H1 (cell line): ENCODE measurements around the gene COQ2. TPM values are rescaled to one million over a fixed set of nuclear protein-coding genes. Genes with fewer than 3 reads are reported as not detected.
"Not testable (repeated sequence)": the region's sequence is repeated elsewhere in the genome, so short reads cannot be mapped to it uniquely, and the experiment has no call there.

ENCODE experiments used
- CTCF ChIA-PET: fragments of 300-600 bp; sonication (Branson Sonifier 250); formaldehyde crosslinking; loops from one replicate; lab custom pipeline; 2021; ENCODE audit not compliant: partially characterized antibody; lab: Charles Lee
- POLR2A ChIA-PET: fragments of 300-600 bp; sonication (Branson Sonifier 250); formaldehyde crosslinking; loops from one replicate; lab custom pipeline; 2021; ENCODE audit warnings: inconsistent platforms; ENCODE audit not compliant: partially characterized antibody; lab: Charles Lee
- DNase-seq, 2 experiments: peaks; one replicate each; pipeline versions ENCODE4 v3.0.0 to v3.0.0-alpha.2; 2010 to 2022; ENCODE audit warnings: low spot score in 2 of 2, low read depth in 1 of 2, mixed read lengths in 1 of 2
- FAIRE-seq: peaks from 2 replicates; lab custom pipeline; 2011; peaks lifted over from hg19 to GRCh38; lab: Jason Lieb, UNC
- H2AFZ ChIP-seq: 2 replicates; pipeline ENCODE4 v1.8.1; 2012; ENCODE audit warnings: low read length, inconsistent platforms
- H2AK5ac ChIP-seq: 2 replicates; pipeline ENCODE4 v1.6.1; 2013; ENCODE audit warnings: low read depth, low read length
- H2BK120ac ChIP-seq: replicated peaks from 2 replicates; pipeline ENCODE3; 2013; ENCODE audit warnings: low read depth, low read length, inconsistent platforms
- H2BK12ac ChIP-seq: 2 replicates; pipeline ENCODE4 v1.6.1; 2013; ENCODE audit warnings: low read depth, low read length
- H2BK15ac ChIP-seq: 2 replicates; pipeline ENCODE4 v1.6.1; 2013; ENCODE audit warnings: low read length
- H2BK20ac ChIP-seq: 2 replicates; pipeline ENCODE4 v1.6.1; 2013; ENCODE audit warnings: low read length
- H2BK5ac ChIP-seq: 2 replicates; pipeline ENCODE4 v1.6.1; 2013; ENCODE audit warnings: low read depth, low read length
- H3K14ac ChIP-seq: 2 replicates; pipeline ENCODE4 v1.6.1; 2013; ENCODE audit warnings: inconsistent platforms; ENCODE audit not compliant: insufficient read length
- H3K18ac ChIP-seq: 2 replicates; pipeline ENCODE4 v1.6.1; 2013; ENCODE audit warnings: low read length; ENCODE audit errors: extremely low read depth
- H3K23ac ChIP-seq: 2 replicates; pipeline ENCODE4 v1.6.1; 2013; ENCODE audit warnings: inconsistent platforms; ENCODE audit not compliant: insufficient read length
- H3K23me2 ChIP-seq: 2 replicates; pipeline ENCODE4 v1.6.1; 2013; ENCODE audit warnings: low read depth, low read length
- H3K27ac ChIP-seq: 2 replicates; pipeline ENCODE4 v1.6.1; 2011; ENCODE audit warnings: low read depth, low read length, inconsistent platforms
- H3K27me3 ChIP-seq, 4 experiments: replicated peaks in 1 of 4; 1 replicate in 1 of 4; 2 replicates in 3 of 4; pipeline versions ENCODE4 v1.6.1 to v1.8.1; 2011 to 2013; ENCODE audit warnings: low read length in 3 of 4, mild to moderate bottlenecking in 3 of 4, inconsistent platforms in 2 of 4, mixed read lengths in 2 of 4, moderate library complexity in 1 of 4; ENCODE audit not compliant: control insufficient read depth in 3 of 4, insufficient read depth in 3 of 4; ENCODE audit errors: extremely low read depth in 1 of 4
- H3K36me3 ChIP-seq, 4 experiments: 2 replicates each; pipeline versions ENCODE4 v1.6.1 to v1.8.1; 2011 to 2013; ENCODE audit warnings: mild to moderate bottlenecking in 4 of 4, low read length in 3 of 4, moderate library complexity in 2 of 4, control low read depth in 1 of 4, inconsistent platforms in 1 of 4; ENCODE audit not compliant: insufficient read depth in 4 of 4, control insufficient read depth in 2 of 4
- H3K4ac ChIP-seq: replicated peaks from 2 replicates; pipeline ENCODE3; 2013; ENCODE audit warnings: low read length, low read depth, mixed read lengths, inconsistent platforms; ENCODE audit not compliant: insufficient read length
- H3K4me1 ChIP-seq, 4 experiments: replicated peaks in 1 of 4; 1 replicate in 1 of 4; 2 replicates in 3 of 4; pipeline versions ENCODE4 v1.6.1 to v1.8.1; 2011 to 2013; ENCODE audit warnings: low read length in 3 of 4, inconsistent platforms in 2 of 4, mixed read lengths in 1 of 4; ENCODE audit not compliant: insufficient read depth in 4 of 4, control insufficient read depth in 3 of 4
- H3K4me2 ChIP-seq, 2 experiments: 2 replicates each; pipeline versions ENCODE4 v1.6.1 to v1.8.1; 2011 to 2013; ENCODE audit warnings: low read depth in 2 of 2, low read length in 2 of 2, control low read depth in 1 of 2, inconsistent platforms in 1 of 2, mild to moderate bottlenecking in 1 of 2; ENCODE audit not compliant: insufficient read depth in 1 of 2
- H3K4me3 ChIP-seq, 4 experiments: fragments of 200-600, 300-600 bp in 1 of 4; sonication (generic), shearing (Covaris generic), sonication (Bioruptor Twin) in 1 of 4; 2 replicates each; pipeline versions ENCODE4 v1.5.1 to v1.8.1; 2011 to 2016; ENCODE audit warnings: low read length in 4 of 4, low read depth in 3 of 4, control low read depth in 2 of 4, inconsistent platforms in 2 of 4, mild to moderate bottlenecking in 2 of 4, mixed read lengths in 1 of 4, moderate library complexity in 1 of 4; ENCODE audit not compliant: insufficient read depth in 2 of 4; ENCODE audit errors: extremely low read depth in 1 of 4
- H3K56ac ChIP-seq: replicated peaks from 2 replicates; pipeline ENCODE3; 2013; ENCODE audit warnings: low read depth, mild to moderate bottlenecking, mixed read lengths, low read length, inconsistent platforms; ENCODE audit not compliant: insufficient read length
- H3K79me1 ChIP-seq: 2 replicates; pipeline ENCODE4 v1.6.1; 2013; ENCODE audit warnings: low read depth, low read length, control low read depth
- H3K79me2 ChIP-seq, 2 experiments: 2 replicates each; pipeline versions ENCODE4 v1.6.1 to v1.8.1; 2012 to 2013; ENCODE audit warnings: low read length in 2 of 2, mild to moderate bottlenecking in 2 of 2, inconsistent platforms in 1 of 2; ENCODE audit not compliant: insufficient read depth in 2 of 2, control insufficient read depth in 1 of 2
- H3K9ac ChIP-seq, 4 experiments: replicated peaks in 1 of 4; 1 replicate in 1 of 4; 2 replicates in 3 of 4; pipeline versions ENCODE4 v1.6.1 to v1.8.1; 2011 to 2013; ENCODE audit warnings: low read depth in 3 of 4, low read length in 3 of 4, control low read depth in 2 of 4, mild to moderate bottlenecking in 2 of 4, moderate library complexity in 2 of 4, inconsistent platforms in 1 of 4; ENCODE audit errors: extremely low read depth in 1 of 4
- H3K9me3 ChIP-seq, 2 experiments: 2 replicates each; pipeline versions ENCODE4 v1.6.1 to v1.8.1; 2012 to 2013; ENCODE audit warnings: mild to moderate bottlenecking in 2 of 2, moderate library complexity in 2 of 2, control low read depth in 1 of 2, inconsistent platforms in 1 of 2, low read depth in 1 of 2, low read length in 1 of 2, mixed read lengths in 1 of 2; ENCODE audit not compliant: insufficient read depth in 2 of 2
- H4K20me1 ChIP-seq, 2 experiments: replicated peaks in 1 of 2; 2 replicates each; pipeline versions ENCODE3 to v1.8.1; 2011 to 2013; ENCODE audit warnings: inconsistent platforms in 2 of 2, low read length in 2 of 2, mild to moderate bottlenecking in 1 of 2; ENCODE audit not compliant: insufficient read depth in 2 of 2, control insufficient read depth in 1 of 2
- H4K5ac ChIP-seq: 2 replicates; pipeline ENCODE4 v1.6.1; 2013; ENCODE audit warnings: low read length, low read depth, mixed read lengths, inconsistent platforms; ENCODE audit not compliant: insufficient read length
- H4K8ac ChIP-seq: 2 replicates; pipeline ENCODE4 v1.8.0; 2013; ENCODE audit warnings: mild to moderate bottlenecking, moderate library complexity, low read length, inconsistent platforms; ENCODE audit not compliant: insufficient read depth; ENCODE audit errors: extremely low read depth
- H4K91ac ChIP-seq: replicated peaks from 2 replicates; pipeline ENCODE3; 2013; ENCODE audit warnings: low read length, mixed read lengths, inconsistent platforms; ENCODE audit not compliant: insufficient read length
- WGBS, 2 experiments: shearing (Covaris generic) in 1 of 2; methylation state at CpG; one replicate each; pipeline versions ENCODE4 v1.1.6 to v1.1.7; 2013 to 2015; ENCODE audit warnings: low lambda C conversion rate in 2 of 2, mixed read lengths in 2 of 2, inconsistent platforms in 1 of 2, low coverage in 1 of 2, missing lambda C conversion rate in 1 of 2; ENCODE audit not compliant: insufficient replicate concordance in 2 of 2, insufficient coverage in 1 of 2, insufficient read length in 1 of 2; ENCODE audit errors: extremely low coverage in 1 of 2, missing lambda C conversion rate in 1 of 2; 5-methylcytosine and 5-hydroxymethylcytosine counted together
- polyA plus RNA-seq, 7 experiments: library from polyadenylated mRNA; depleted of rRNA in 3 of 7; stranded (reverse) in 5 of 7; unstranded in 2 of 7; fragments of >200 nt in 5 of 7; fragments of 200-250 nt in 2 of 7; gene quantifications; 1 replicate in 5 of 7; 2 replicates in 1 of 7; 4 replicates in 1 of 7; pipeline versions ENCODE4 v1.2.1 to v1.2.3, GENCODE V29; 2011 to 2013; ENCODE audit warnings: missing spikeins in 2 of 7, mixed read lengths in 2 of 7
- total RNA-seq: library from RNA; stranded (reverse); fragmentation: NEBNext Ultra II Directional; extraction: Animal tissue kit (Norgen Biotek cat#: 25700); gene quantifications from 2 replicates; pipeline ENCODE4 v1.2.1, GENCODE V29; 2021

COQ2 gene
- total and polyA plus RNA-seq, 2 of the 8 experiments (the other 6 are each of a cell fraction or from before 2014, with no cell fraction given) = 21.5 to 22.9 TPM

- H2BK20ac ChIP-seq, H2AFZ ChIP-seq, H4K20me1 ChIP-seq, H3K4me1 ChIP-seq, H3K56ac ChIP-seq, H2BK120ac ChIP-seq, H3K9me3 ChIP-seq, H3K4me2 ChIP-seq, H3K79me2 ChIP-seq, H3K23me2 ChIP-seq, H3K36me3 ChIP-seq, H3K18ac ChIP-seq, H4K8ac ChIP-seq, H3K4ac ChIP-seq, H2BK12ac ChIP-seq, H3K9ac ChIP-seq, H3K79me1 ChIP-seq, H4K91ac ChIP-seq, H3K14ac ChIP-seq, H2AK5ac ChIP-seq, POLR2A ChIA-PET, H2BK5ac ChIP-seq, DNase-seq, FAIRE-seq, H2BK15ac ChIP-seq, H3K27me3 ChIP-seq, H4K5ac ChIP-seq, H3K27ac ChIP-seq, H3K23ac ChIP-seq, H3K4me3 ChIP-seq: not testable (repeated sequence)
- CTCF ChIA-PET = interaction anchor here (1.3 to 2.2 kb wide), 2 partner anchors 14 to 16 kb away, joined by 3 to 9 read pairs; no protein-coding TSS in a partner anchor
- 86% methylated on average over 3 of the region's 3 CpGs; no CpG with 5 or more reads in 1 of the 2 experiments for WGBS, 2 experiments
Measured at GRCh38 chr4:83235645-83236133, 48.9 kb downstream of the COQ2 start.
